Hepatocyte (in vitro differentiated cells): Measurements from ENCODE around the gene FBXL13. TPM values are rescaled to one million over a fixed set of nuclear protein-coding genes. Genes with fewer than 3 reads are reported as not detected.
"Not testable (repeated sequence)": the region's sequence is repeated elsewhere in the genome, so short reads cannot be mapped to it uniquely, and the experiment has no call there.

Experiments used
- DNase-seq: peaks from one replicate; pipeline ENCODE4 v3.0.0-alpha.2; 2016; ENCODE audit warnings: low spot score
- H2AFZ ChIP-seq: fragments of 200-600 bp; sonication (generic); 2 replicates; pipeline ENCODE4 v1.6.0; 2016; ENCODE audit warnings: antibody characterized with exemption, mild to moderate bottlenecking
- H3K27ac ChIP-seq: fragments of 200-600 bp; sonication (generic); 2 replicates; pipeline ENCODE4 v1.5.1; 2016; ENCODE audit warnings: mild to moderate bottlenecking
- H3K27me3 ChIP-seq: fragments of 200-600 bp; sonication (generic); 2 replicates; pipeline ENCODE4 v1.6.1; 2016
- H3K36me3 ChIP-seq: fragments of 200-600 bp; sonication (generic); replicated peaks from 2 replicates; pipeline ENCODE4 v1.5.1; 2016; ENCODE audit warnings: low read depth; ENCODE audit not compliant: insufficient read depth
- H3K4me1 ChIP-seq: fragments of 200-600 bp; sonication (generic); 2 replicates; pipeline ENCODE4 v1.5.1; 2016; ENCODE audit warnings: mild to moderate bottlenecking, moderate library complexity; ENCODE audit not compliant: insufficient read depth
- H3K4me2 ChIP-seq: fragments of 200-600 bp; sonication (generic); 2 replicates; pipeline ENCODE4 v1.6.0; 2016
- H3K4me3 ChIP-seq: fragments of 200-600 bp; sonication (generic); 2 replicates; pipeline ENCODE4 v1.5.1; 2016; ENCODE audit warnings: mild to moderate bottlenecking
- H3K79me2 ChIP-seq: fragments of 200-600 bp; sonication (generic); 2 replicates; pipeline ENCODE4 v1.6.0; 2017; ENCODE audit warnings: mild to moderate bottlenecking
- H3K9me2 ChIP-seq: fragments of 200-600 bp; sonication (generic); replicated peaks from 2 replicates; pipeline ENCODE4 v1.6.0; 2017; ENCODE audit warnings: mild to moderate bottlenecking; ENCODE audit not compliant: insufficient read depth
- H3K9me3 ChIP-seq: fragments of 200-600 bp; sonication (generic); 2 replicates; pipeline ENCODE4 v1.5.1; 2016; ENCODE audit warnings: low read depth, mild to moderate bottlenecking
- H4K20me1 ChIP-seq: fragments of 200-600 bp; sonication (generic); 2 replicates; pipeline ENCODE4 v1.6.0; 2016; ENCODE audit warnings: mild to moderate bottlenecking; ENCODE audit not compliant: insufficient read depth, poor library complexity, severe bottlenecking
- CTCF ChIP-seq: fragments of 200-600 bp; sonication (generic); IDR thresholded peaks from 2 replicates; pipeline ENCODE4 v1.5.1; 2016; ENCODE audit warnings: antibody characterized with exemption, mild to moderate bottlenecking; ENCODE audit not compliant: poor library complexity
- EZH2 ChIP-seq: fragments of 200-600 bp; sonication (generic); IDR thresholded peaks from 2 replicates; pipeline ENCODE4 v1.6.1; 2016; ENCODE audit warnings: antibody characterized with exemption, mild to moderate bottlenecking, borderline replicate concordance
- EZH2phosphoT487 ChIP-seq: fragments of 200-600 bp; sonication (generic); IDR thresholded peaks from one replicate; pipeline ENCODE4 v1.6.1; 2018; ENCODE audit warnings: antibody characterized with exemption, mild to moderate bottlenecking, low read depth, moderate library complexity; ENCODE audit not compliant: unreplicated experiment, severe bottlenecking
- WGBS: methylation state at CpG from one replicate; pipeline ENCODE4 v1.1.6; 2016; ENCODE audit warnings: low lambda C conversion rate; ENCODE audit errors: missing lambda C conversion rate; 5-methylcytosine and 5-hydroxymethylcytosine counted together
- polyA plus RNA-seq: library from polyadenylated mRNA; unstranded; fragments of >200 nt; fragmentation: Nextera tagmentation; extraction: Ambion mirVana; gene quantifications from 2 replicates; pipeline ENCODE4 v1.2.1, GENCODE V29; 2016
- total RNA-seq: library from RNA; depleted of rRNA; stranded (reverse); fragments of >200 nt; gene quantifications from 2 replicates; pipeline ENCODE4 v1.2.3, GENCODE V29; 2014

The FBXL13 gene
- total and polyA plus RNA-seq, 2 experiments from 2014 or later: 0.30 to 1.8 TPM

- H3K79me2 ChIP-seq: no peaks in the 10 kb centered on the region
- DNase-seq: peak; percentile 28
- WGBS: 79% methylated on average over 6 of the region's 6 CpGs
- H3K36me3 ChIP-seq: no peaks in the 10 kb centered on the region
- TF ChIP-seq EZH2phosphoT487: no peak
- no peak for TF ChIP-seq EZH2
- TF ChIP-seq CTCF: no peak
- no peak overlapping the region for H2AFZ ChIP-seq
- no peak overlapping the region for H3K4me2 ChIP-seq
- H3K27ac ChIP-seq: no peak overlapping the region
- no peaks in the 10 kb centered on the region for H3K9me2 ChIP-seq
- no peaks in the 10 kb centered on the region for H3K9me3 ChIP-seq
- H4K20me1 ChIP-seq: no peaks in the 10 kb centered on the region
- H3K4me1 ChIP-seq: no peaks in the 10 kb centered on the region
- H3K4me3 ChIP-seq: no peak overlapping the region
- no peaks in the 10 kb centered on the region for H3K27me3 ChIP-seq
Observed at GRCh38 chr7:102978284-102978683, 96.3 kb downstream of the FBXL13 start.

- 74% methylated on average over 1 of the region's 4 CpGs for WGBS
Observed at GRCh38 chr7:102977586-102977985, 97.0 kb downstream of the FBXL13 start.

GRCh38 chr7:102976493-102976892 lies 98.1 kb downstream of the FBXL13 start:
- no peak overlapping the region for H3K4me2 ChIP-seq
- no peaks in the 10 kb centered on the region for H3K36me3 ChIP-seq
- H3K27ac ChIP-seq: no peak overlapping the region
- no peak overlapping the region for H2AFZ ChIP-seq
- H3K27me3 ChIP-seq: no peaks in the 10 kb centered on the region
- no peaks in the 10 kb centered on the region for H3K9me2 ChIP-seq
- H3K79me2 ChIP-seq: no peaks in the 10 kb centered on the region
- TF ChIP-seq EZH2: no peak
- no peak for TF ChIP-seq CTCF
- no peak for TF ChIP-seq EZH2phosphoT487
- WGBS: 95% methylated on average over 8 of the region's 8 CpGs
- no peaks in the 10 kb centered on the region for H3K4me1 ChIP-seq
- no peak for DNase-seq
- no peaks in the 10 kb centered on the region for H3K9me3 ChIP-seq
- H3K4me3 ChIP-seq: no peak overlapping the region
- H4K20me1 ChIP-seq: no peaks in the 10 kb centered on the region

More at GRCh38 chr7:102977586-102977985, 97.0 kb downstream of the FBXL13 start:
- H3K27ac ChIP-seq, H3K27me3 ChIP-seq, H3K4me1 ChIP-seq, H3K4me2 ChIP-seq, H3K36me3 ChIP-seq, H3K9me2 ChIP-seq, DNase-seq, H3K9me3 ChIP-seq, H4K20me1 ChIP-seq, H3K79me2 ChIP-seq, H3K4me3 ChIP-seq, H2AFZ ChIP-seq: not testable (repeated sequence)

- Histone ChIP-seq H3K9me2 (no peaks in the 10 kb centered on the region), H3K9me3 (no peaks in the 10 kb centered on the region), H2AFZ (no peak overlapping the region), H3K27me3 (no peaks in the 10 kb centered on the region), H4K20me1 (no peaks in the 10 kb centered on the region), H3K4me1 (no peaks in the 10 kb centered on the region), H3K4me3 (no peak overlapping the region), H3K27ac (no peak overlapping the region), H3K4me2 (no peak overlapping the region), H3K79me2 (no peaks in the 10 kb centered on the region), H3K36me3 (no peaks in the 10 kb centered on the region)
- 95% methylated on average over 8 of the region's 8 CpGs for WGBS
- no peak for DNase-seq
- TF ChIP-seq EZH2 (no peak), EZH2phosphoT487 (no peak), CTCF (no peak)
Observed at GRCh38 chr7:102975854-102976253, 98.7 kb downstream of the FBXL13 start.
